Subcutaneous adipose tissue (tissue), 4 donors: Measurements from ENCODE around the gene ALAS1. TPM values are rescaled to one million over a fixed set of nuclear protein-coding genes. Genes with fewer than 3 reads are reported as not detected.

Experiments
- total RNA-seq, 4 donors: library from RNA; depleted of rRNA; stranded (reverse); fragments of >200 nt; gene quantifications; one replicate each; pipeline ENCODE4 v1.1.0, GENCODE V29; 2016
- TF ChIP-seq, protein P1 (sequence below): fragments of 450-650 bp; IDR thresholded peaks from one replicate; pipeline ENCODE4 v1.5.1; 2016; ENCODE audit warnings: low read depth, mild to moderate bottlenecking, control low read depth, antibody characterized with exemption, moderate library complexity

ALAS1 gene
- total RNA-seq = 10 to 100 TPM; 25.8 to 44.3 (median 39.0) TPM

DNA sequence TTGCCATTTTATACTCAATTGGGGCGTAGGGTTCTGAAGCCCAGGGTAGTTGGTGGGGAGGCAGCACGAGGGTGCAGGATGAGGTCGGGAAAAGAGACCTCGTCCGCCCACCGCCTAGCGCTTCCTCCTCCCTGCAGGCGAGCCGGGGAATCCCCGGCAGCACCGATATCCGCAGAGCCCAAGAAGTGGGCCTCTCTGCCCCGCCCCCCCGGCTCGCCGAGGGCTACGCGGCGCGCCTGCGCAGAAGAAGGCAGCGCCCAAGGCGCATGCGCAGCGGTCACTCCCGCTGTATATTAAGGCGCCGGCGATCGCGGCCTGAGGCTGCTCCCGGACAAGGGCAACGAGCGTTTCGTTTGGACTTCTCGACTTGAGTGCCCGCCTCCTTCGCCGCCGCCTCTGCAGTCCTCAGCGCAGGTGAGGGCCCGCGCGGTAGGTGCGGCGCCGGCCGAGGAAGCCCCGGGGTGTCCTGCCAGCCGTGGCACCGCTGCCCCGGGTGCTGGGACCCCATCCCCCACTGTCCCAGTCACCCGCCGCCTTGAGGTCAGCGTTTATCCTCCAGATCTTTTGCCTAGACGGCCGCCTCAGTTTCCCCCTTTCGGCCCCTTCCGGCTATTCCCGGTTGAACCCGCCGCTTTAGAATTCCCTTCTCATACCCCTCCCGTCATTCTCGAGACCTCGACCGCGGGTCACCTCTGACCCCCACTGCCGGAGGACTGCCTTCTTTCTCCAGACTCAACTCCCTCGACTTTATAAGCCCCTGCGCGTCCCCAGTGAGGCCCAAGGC is at the start of gene ALAS1:
Gene ALAS1 (plus strand): TSS at position 319 of the 784 bp plus-strand sequence. CDS start 1,082 bp downstream, outside the sequence.
- TF ChIP-seq, protein P1, sequence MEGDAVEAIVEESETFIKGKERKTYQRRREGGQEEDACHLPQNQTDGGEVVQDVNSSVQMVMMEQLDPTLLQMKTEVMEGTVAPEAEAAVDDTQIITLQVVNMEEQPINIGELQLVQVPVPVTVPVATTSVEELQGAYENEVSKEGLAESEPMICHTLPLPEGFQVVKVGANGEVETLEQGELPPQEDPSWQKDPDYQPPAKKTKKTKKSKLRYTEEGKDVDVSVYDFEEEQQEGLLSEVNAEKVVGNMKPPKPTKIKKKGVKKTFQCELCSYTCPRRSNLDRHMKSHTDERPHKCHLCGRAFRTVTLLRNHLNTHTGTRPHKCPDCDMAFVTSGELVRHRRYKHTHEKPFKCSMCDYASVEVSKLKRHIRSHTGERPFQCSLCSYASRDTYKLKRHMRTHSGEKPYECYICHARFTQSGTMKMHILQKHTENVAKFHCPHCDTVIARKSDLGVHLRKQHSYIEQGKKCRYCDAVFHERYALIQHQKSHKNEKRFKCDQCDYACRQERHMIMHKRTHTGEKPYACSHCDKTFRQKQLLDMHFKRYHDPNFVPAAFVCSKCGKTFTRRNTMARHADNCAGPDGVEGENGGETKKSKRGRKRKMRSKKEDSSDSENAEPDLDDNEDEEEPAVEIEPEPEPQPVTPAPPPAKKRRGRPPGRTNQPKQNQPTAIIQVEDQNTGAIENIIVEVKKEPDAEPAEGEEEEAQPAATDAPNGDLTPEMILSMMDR = no peak

DNA sequence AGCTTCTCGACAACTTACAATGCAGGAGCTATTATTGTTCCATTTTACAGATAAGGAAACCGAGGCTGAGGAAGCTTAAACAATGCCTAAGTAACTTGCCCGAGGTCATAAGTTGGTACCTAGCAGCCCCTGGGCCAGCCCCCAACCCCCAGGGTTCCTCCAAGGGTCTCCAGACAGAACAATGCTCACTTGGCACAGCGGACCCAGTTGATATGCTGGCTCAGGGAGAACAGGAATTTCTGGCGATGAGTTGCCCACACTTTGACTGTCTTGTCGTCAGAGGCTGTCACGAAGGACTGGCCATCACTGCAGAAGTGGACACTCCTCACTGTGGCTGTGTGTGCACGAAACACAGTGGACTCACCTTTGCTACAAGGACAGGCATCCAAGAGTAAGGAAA is 48.9 kb upstream of the ALAS1 start:
- TF ChIP-seq, protein P1 = no peak

GRCh38 chr3:52149726-52150125 is 48.2 kb upstream of the ALAS1 start:
- TF ChIP-seq, protein P1 = no peak

DNA sequence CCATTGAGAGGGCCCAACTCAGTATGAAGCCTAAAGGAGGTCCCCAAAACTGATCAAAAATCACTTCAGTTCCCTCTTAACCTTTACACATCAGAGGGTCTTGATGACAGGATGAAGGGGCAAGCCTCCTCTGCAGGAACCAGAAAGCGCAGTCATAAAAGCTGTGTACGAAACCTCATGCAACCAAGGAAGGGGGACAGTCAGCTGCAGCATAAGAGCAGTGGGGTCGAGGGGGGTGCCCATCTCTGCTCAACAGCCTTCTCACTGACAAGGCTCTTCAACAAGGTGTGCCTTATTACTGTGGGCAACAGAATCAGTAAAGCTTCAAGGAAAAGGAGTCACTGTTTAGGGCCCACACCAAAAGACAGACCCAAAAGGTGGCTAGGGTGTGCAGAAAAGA is 47.6 kb upstream of the ALAS1 start:
- TF ChIP-seq, protein P1 = no peak

DNA sequence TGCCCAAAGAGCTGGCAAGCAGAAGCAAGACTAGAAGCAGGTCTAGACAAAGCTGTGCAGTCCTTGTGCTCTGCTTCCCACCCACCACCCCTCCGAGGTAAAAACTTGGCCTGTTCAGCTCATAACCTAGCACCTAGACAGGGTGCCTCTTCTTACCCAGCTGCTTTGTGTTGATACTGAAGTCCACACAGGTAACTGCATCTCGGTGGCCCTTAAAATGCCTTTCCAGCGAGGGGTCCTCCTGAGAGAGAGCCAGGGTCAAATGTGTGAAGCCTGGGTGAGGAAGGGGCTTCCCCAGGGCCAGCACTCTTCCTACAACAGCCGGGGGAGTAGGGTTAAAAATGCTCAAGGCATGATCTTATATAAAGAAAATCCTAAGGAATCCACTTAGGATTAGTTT is 47.1 kb upstream of the ALAS1 start:
- TF ChIP-seq, protein P1 = no peak

DNA sequence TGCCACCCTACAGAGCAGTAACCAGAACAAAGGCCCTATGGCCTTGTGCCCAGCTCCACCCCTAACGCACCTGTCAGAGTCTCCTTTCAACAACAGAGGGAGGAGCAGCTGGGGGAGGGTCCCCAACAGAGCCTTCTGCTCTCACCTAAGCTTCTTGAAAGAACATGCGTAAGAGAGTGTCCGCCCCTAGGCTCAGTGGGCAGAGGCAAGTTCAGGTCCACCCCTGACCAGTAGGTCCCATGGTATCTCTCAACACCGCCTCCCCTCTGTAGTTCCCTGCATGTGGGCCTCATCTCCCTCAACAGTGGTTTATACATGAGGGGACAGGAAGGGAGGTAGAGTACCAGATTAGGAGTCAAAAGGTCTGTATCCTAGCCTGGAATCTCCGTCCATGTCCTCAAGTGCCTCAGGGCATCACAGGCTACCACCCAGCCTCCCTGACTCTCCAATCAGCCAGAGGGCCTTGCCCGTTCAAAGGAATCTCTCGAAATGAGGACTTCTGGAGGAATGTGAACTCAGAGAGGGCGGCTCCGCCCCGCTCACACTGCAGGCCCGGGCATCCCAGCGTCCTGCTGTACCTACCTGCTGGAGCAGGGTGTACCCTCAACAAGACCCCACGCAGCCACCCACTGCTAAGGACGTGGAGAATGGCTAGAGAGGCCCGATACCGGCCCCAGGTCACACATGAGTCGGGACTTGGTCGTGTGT is 44.4 kb upstream of the ALAS1 start:
- TF ChIP-seq, protein P1 = no peak
